GM18502 (cell line): ENCODE data around the gene TP63.
"Not testable (repeated sequence)": the region's sequence is repeated elsewhere in the genome, so short reads cannot be mapped to it uniquely, and the experiment has no call there.

ENCODE experiments used
- ATAC-seq: cut with Tn5 transposase; IDR thresholded peaks from one replicate; pipeline ENCODE4 v1.9.1; 2021; ENCODE audit warnings: mild to moderate bottlenecking; ENCODE audit not compliant: unreplicated experiment, poor library complexity

TP63 gene

DNA sequence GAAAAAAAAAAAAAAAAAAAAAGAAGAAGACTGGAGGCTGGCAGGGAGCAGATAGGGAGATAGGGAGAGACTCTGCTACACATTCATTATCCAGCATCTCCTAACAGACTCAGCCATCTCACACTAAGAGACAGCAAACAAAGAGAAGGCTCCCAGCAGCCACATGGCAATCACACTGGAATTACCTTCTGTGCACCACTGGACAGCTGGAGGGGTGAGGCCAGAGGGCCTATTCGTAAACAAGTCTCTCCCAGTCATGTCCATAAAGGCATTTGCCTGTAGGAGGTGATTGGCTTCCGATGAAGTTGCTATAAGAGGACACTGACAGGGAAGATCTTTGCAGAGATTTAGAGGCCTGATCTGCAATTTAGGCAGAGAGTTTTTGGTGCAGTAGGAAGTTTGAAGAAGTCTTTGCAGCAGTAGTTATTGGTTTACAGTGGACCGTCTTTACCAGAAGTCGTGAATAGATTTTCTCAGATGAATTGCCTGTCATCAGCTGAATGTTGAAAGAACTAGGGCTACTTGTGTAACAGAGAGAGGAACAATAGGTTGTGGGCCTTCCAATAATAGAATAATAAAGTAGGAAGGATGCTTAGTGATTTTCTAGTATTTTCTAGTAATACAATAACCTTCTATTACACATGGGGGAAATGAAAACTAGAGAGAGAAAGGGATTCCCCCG is 89.7 kb downstream of the TP63 start:
- no peak for ATAC-seq

DNA sequence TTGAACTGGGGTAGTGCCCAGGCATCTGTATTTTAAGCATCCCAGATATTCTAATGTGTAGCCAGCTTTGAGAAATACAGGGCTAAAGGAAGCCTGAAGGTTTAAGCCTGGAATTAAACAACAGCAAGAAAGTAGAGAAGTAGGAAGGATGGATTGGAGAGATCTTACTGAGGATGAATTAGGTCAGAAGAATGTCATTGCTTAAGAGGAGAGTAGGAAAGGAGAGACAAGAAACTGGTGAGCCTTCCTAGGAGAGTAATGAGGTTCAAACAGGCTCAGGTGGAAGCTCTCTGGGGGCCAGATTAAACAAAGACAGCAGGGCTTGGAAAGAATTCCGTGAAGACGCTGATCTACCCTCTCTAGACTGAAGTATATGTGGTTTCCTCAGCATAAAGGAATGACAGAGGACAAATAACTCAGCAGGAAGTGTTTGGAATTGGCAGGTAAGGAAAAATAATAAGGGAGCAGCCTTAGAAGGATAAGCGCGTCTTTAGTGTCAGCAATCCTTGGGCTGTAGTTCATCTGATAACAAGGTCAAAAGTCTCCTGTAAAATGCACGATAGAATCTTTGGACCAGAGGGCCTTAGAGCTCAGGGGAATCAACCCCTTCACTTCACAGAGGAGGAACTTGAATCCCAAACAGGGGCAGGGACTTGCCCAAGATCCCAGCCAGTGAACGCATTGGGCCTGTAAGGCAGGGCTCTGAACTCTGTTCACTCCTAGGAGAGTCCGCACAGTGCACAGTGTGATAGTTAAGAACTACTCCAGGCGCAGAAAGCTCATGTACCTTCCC is 90.9 kb downstream of the TP63 start:
- no peak for ATAC-seq

DNA sequence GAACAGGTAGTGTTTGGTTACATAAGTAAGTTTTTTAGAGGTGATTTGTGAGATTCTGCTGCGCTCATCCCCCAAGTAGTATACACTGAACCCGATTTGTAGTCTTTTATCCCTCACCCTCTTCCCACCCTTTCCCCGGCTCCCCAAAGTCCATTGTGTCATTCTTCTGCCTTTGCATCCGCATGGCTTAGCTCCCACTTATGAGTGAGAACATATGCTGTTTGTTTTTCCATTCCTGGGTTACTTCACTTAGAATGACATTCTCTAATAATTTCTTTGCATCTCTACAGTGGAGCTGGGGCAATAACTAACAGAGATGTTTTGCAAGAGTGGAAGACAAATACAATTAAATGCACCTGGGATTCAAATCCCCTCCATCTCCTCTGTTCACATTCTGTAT is 93.2 kb downstream of the TP63 start:
- no peak for ATAC-seq

DNA sequence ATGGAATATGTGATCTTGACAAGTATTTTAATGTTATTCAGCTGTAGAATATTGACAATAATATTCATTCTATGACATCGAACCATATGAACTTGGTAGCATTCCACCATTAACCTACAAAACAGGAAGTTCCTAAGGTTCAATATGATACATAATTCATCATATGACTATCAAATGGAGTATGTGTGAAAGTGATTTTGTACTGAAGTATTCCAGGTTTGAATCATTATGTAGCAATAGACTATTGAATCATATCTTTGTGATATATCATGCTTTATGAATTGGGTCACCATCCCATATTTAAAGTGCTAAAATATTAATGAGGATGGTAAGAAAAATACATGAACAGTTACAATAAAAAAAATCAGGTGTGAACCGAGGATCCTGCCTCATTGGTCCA is 95.1 kb downstream of the TP63 start:
- ATAC-seq = no peak

DNA sequence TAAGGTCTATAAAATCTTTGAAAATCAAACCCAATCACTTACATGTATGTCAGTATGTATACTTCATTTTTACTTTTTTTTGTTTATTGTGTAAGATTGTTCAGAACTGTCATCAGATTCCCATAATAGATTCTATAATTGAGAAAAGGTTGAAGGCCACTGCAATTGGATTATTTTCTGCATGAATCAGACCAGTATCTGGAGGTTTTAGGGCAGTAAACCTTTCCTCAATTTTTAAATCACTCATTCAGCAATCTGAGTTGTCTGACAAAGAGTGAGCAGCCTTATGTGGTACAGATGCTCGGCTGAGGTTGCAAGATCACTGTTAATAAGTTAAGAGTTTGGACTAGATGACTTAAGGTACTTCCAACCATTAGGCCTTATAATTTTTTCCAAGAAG is 96.0 kb downstream of the TP63 start:
- no peak for ATAC-seq

DNA sequence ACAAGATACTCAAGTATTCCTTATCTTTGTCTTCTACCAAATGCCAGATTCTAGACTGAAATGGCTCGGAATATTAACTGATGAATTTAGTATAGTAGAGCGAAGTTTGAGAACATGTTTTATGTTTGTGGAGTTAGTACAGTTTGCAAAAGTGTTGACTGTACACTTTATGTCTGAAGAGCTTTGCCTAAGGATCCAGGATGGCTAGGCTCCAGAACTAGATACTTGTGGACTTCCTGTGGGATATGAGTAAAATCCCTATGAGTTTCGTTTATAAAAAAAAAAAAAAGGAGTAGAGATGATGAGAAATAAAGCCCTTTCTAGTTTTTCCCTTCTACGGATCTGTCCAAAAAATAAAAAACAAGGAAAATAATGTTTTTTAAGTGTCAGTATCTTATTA is 96.7 kb downstream of the TP63 start:
- ATAC-seq = no peak

DNA sequence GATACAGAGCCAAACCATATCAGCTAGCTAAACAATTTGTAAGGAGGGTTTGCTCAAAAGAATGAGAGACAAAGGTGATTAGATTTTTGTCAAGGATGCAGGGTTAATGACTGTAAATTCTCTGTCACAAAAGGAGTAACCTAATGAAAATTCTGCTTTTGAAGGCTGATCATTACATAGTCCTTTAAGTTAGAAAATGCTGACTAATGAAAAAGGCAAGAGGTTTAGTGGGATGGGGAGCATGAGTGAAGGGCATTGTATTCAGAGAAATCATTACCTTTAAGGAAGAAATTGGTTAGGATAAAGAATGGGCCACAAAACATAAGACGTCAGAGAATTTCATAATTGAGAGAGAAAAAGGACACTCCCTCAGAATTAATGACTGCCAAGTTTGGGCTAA is 97.7 kb downstream of the TP63 start:
- no peak for ATAC-seq

DNA sequence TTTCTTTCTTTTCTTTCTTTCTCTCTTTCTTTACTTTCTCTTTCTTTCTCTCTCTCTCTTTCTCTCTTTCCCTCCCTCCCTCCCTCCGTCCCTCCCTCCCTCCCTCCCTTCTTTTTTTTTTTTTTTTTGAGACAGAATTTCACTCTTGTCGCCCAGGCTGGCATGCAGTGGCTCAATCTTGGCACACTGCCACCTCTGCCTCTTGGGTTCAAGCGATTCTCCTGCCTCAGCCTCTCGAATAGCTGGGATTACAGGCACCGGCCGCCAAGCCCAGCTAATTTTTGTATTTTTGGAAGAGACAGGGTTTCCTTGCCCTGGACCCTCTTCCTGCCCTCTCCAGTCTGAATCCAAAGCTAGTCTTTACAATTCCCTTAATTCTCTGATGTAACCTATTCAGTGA is 102.9 kb downstream of the TP63 start:
- ATAC-seq = no peak

DNA sequence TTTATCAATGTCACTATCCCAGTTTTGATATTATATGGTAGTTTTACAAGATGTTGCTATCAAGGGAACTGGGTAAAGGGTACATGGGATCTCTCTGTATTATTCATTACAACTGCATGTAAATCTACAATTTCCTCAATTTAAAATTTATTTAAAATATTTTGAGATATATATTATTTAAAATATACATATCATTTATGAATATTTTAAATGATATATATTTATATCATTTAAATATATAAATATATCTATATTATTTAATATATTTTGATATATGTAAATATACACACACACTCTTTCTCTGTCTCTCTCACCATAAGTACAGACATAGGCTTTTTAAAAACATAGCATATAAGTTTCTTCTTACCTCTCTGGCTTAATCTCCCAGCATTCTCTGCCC is 104.7 kb downstream of the TP63 start:
- ATAC-seq = no peak

DNA sequence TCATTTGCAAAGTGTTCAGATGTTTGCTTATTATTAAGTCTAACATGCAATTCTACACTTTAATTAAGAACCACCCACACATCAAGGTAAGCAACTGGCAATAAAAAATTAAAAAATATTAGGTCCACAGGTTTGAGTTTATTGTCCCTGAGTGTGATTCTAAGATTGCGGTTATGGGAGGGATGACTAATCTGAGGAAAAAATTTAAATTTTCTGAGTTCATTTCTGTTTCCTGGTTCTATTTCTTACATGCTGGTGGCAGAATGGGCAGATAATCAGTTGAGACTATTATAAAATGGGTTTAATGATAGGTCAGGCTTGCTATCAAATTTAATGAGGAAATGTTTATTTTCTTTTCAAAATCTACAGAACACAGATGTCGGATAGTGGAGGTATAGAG is 105.9 kb downstream of the TP63 start:
- ATAC-seq = no peak

DNA sequence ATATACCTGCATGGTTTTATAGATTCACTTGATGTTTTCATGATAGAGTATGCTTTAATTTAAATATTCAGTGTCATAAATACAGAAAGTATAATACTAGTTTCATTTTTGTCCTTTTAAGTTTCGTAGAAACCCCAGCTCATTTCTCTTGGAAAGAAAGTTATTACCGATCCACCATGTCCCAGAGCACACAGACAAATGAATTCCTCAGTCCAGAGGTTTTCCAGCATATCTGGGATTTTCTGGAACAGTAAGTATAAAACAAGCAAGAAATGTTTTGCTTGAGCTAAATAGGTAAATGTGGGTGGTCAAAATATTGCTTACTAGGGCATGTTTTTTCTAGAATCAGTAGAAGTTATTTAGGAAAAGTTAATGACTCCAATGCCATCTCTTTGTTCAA is 106.4 kb downstream of the TP63 start:
- no peak for ATAC-seq

DNA sequence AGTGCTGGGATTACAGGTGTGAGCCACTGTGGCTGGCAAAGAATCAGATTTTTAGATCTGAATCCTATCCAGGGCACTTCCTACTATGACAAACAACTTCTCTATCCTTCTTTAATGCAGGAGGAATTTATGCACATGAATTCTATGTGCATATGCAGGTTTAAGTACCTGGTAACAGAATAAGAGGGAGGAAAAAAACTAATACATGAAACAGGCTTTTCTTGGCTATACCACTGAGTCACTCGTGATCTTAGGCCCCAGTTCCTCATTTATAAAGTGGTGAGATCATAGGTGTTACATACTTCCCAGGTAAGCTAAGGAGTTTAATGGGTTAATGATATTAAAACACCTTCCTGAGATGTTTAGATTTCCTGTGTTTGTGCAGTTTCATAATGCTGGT is 108.2 kb downstream of the TP63 start:
- ATAC-seq = no peak

DNA sequence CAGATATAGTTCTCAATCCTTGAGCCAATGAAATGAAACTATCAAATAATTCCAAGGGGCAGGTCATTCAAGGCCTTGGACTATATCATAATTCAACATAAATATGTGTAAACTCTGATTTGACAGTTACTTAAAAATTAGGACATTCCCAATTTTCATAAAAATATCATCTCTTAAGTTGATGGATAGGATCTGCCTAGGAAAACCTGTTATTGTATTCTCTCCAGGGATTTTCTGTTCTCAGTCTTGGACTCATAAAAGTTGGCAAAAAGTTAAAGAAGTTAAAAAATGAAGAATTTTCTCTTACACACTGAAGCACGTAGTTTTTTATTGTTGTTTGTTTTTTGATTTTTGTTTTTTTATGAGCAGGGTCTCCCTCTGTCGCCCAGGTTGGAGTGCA is 109.0 kb downstream of the TP63 start:
- no peak for ATAC-seq

DNA sequence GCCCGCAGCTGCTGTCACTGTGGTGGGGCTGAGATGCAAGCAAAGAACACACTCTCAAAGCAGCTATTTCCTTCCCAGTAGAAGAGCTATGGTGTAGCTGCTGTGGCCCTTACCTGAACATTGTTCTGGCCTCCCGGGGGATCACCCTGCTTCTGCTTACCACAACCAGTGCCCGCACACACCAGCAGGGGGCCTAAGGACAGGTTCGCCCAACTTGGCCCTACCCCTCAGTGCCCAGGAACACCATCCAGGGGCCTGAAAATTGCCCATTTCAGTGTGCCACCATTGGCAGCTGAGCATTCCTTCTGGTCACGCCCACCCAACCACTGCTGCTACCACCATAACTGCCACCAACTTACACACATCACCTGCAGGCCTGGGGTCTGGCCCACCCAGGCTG is 113.0 kb downstream of the TP63 start:
- ATAC-seq = no peak

DNA sequence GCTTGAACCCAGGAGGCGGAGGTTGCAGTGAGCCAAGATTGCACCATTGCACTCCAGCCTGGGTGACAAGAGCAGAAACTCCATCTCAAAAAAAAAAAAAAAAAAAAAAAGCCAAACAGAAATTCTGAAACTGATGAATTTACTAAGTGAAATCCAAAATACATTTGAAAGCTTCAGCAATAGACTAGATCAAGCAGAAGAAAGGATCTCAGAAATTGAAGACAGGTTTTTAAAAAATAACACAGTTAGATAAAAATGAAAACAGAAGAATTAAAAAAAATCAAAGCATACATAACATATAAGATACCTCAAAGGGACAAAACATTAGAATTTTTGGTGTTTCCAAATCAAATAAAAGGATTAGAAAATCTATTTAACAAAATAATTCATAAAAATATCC is 114.4 kb downstream of the TP63 start:
- no peak for ATAC-seq

DNA sequence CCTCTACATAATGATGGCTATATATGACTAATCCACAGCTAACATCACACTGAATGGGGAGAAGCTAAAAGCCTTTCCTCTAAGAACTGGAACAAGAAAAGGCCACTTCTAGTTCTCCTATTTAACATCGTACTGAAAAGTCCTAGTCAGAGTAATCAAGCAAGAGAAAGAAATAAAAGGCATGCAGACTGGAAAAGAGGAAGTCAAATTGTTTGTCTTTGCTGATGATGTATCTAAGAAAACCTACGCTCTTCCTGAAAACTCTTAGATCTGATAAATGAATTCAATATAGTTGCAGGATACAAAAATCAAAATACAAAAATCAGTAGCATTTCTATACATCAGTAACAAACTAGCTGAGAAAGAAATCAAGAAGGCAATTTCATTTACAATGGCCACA is 116.9 kb downstream of the TP63 start:
- ATAC-seq = no peak

DNA sequence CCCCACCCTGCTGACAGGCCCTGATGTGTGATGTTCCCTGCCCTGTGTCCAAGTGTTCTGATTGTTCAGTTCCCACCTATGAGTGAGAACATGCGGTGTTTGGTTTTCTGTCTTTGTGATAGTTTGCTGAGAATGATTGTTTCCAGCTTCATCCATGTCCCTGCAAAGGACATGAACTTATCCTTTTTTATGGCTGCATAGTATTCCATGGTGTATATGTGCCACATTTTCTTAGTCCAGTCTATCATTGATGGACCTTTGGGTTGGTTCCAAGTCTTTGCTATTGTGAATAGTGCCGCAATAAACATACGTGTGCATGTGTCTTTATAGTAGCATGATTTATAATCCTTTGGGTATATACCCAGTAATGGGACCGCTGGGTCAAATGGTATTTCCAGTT is 119.8 kb downstream of the TP63 start:
- ATAC-seq = not testable (repeated sequence)

DNA sequence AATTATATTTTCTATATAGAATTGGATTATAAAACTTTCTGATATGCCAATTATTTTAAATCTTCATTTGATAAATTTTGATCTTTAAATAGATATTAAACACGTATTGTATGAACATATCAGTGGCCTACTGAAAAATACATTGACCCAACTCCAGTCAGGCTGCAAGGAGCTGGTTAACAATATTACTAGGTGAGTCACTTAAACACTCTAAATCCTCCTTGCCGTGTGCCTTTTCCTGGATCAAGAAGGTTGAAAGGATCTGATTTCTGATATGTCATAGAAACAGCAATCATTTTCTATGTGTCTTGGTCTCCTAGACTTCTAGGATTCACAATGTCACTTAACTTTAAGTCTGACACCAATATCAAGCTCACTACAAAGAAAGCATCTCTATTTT is 123.2 kb downstream of the TP63 start:
- no peak for ATAC-seq

DNA sequence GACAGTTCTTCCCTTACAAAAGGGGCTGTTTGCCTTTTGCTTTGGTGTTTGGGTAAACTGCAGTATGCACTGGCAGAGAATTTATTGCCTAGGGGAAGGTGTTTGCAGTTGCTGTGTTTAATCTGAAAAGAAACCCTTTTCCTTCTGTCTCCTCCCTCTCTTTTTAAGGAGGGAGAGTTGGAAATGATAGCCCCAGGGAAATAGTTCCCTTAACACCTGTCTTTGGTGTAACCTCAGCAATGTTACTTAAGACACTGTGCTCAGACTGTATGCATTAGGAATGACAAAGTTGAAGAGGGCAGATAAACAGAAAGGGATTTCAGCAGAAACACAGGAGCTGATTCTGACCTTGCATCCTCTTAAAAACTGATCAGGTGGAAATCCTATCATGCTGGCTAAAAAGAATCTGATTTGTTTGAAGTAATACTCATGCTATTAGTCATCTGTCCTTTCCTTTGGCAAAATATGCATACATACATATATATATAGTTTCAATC is 125.4 kb downstream of the TP63 start:
- no peak for ATAC-seq

DNA sequence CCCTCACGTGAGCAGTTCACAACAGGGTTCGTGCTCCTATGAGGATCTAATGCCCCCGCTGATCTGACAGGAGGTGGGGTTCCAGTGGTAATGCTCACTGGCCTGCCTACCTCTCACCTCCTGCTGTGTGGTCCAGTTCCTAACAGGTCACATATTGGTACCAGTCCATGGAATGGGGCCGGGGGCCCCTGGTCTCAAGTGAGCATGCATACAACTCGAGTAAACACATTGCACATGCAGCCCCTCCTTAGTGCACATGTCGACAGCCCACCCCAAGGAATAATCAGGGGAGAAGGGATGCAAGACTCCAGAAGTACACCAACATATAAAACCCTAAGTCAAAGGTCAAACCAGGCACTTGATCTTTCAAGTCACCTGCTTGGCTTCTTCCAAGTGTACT is 127.0 kb downstream of the TP63 start:
- ATAC-seq = no peak

DNA sequence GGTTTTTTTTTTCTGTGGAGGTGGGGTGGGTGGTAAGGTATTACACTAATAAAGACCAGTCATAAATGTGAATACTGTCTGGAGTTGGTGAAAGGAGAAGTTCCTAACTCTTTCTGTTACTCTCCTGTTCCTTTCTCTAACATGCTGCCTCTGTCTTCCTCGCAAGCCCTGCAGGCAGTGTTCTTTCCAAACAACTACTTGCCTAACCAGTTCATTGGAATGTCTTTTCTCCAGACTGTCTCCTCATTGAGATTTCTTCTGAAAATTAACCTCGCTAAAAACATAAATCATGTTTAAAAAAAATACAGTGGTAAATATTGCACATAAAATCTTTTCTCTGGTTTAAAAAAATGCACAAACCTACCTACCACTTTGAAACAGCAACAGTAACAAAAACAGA is 135.2 kb downstream of the TP63 start:
- no peak for ATAC-seq

DNA sequence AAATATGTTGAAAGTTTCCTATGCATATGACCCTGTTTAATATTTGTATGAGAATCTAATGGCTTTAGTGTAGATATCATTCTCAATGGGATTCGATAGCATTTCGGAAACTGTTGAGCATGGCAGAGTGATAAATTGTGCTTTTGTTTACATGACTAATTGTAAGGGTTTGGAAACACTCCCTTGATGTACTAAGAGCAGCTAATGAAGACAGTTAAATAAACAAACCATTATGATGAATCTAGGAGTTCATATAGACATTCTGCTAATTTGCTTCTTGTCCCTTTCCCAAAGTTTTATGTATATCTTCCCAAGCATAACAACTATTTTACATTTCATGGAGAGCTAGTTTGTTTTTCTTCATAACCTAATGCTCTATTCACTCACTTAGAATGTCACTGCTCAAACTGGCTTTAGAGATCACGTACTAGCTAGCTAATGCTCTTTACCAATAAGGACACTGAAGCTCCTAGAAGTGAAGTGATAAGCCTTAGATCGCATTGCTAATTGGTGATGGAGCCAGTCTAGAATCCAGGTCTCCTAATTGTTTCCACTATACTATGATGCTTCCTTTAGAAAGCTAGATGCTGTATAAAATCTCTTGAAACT is 140.8 kb downstream of the TP63 start:
- ATAC-seq = no peak
